GM12873 (cell line): ENCODE results near the gene ST6GALNAC3.

Experiments used
- TF ChIP-seq, protein P1 (sequence below): IDR thresholded peaks from 2 replicates; pipeline ENCODE4 v1.5.1; 2012; ENCODE audit warnings: low read depth, mild to moderate bottlenecking, moderate library complexity, low read length, control low read depth; ENCODE audit not compliant: insufficient read depth; ENCODE audit errors: missing control alignments

ST6GALNAC3 gene

DNA sequence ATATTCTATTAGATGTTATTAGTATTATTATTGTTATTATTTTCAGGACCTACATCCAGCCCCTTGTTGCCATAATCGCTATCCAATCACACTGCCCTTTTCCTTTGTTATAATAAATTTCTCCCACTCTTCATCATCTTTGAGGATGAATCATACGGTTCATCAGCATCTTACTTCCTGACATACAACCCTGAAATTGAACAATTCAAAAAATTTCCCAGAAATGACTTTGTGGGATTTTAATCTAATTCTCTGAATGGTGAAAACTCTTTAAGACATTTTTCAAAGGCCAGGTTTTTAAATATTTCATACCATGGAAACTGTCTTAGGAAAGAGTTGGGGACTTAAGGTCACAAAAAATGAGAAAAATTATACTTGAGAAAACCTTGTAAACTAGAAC, 353.5 kb downstream of the ST6GALNAC3 start:
- TF ChIP-seq, protein P1, sequence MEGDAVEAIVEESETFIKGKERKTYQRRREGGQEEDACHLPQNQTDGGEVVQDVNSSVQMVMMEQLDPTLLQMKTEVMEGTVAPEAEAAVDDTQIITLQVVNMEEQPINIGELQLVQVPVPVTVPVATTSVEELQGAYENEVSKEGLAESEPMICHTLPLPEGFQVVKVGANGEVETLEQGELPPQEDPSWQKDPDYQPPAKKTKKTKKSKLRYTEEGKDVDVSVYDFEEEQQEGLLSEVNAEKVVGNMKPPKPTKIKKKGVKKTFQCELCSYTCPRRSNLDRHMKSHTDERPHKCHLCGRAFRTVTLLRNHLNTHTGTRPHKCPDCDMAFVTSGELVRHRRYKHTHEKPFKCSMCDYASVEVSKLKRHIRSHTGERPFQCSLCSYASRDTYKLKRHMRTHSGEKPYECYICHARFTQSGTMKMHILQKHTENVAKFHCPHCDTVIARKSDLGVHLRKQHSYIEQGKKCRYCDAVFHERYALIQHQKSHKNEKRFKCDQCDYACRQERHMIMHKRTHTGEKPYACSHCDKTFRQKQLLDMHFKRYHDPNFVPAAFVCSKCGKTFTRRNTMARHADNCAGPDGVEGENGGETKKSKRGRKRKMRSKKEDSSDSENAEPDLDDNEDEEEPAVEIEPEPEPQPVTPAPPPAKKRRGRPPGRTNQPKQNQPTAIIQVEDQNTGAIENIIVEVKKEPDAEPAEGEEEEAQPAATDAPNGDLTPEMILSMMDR: no peak

DNA sequence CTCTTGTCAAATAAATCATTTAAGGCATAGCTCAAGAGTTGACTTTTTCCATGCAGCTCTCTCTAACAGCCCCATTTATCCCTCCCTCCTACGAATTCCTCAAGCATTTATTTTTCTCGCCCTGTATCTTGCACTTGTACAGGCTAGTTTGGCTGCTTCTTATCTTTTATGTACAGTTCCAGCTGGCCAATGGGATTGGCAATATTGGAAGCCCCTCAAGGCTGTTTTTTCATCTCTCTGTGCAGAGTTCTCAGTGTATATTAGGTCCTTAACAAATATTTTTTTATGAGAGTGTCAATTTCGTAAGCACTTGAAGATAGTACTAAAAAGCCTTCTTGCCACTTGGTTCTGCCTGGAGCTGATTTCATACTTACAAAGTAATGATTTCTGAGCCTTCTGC, 356.0 kb downstream of the ST6GALNAC3 start:
- TF ChIP-seq, protein P1: no peak

DNA sequence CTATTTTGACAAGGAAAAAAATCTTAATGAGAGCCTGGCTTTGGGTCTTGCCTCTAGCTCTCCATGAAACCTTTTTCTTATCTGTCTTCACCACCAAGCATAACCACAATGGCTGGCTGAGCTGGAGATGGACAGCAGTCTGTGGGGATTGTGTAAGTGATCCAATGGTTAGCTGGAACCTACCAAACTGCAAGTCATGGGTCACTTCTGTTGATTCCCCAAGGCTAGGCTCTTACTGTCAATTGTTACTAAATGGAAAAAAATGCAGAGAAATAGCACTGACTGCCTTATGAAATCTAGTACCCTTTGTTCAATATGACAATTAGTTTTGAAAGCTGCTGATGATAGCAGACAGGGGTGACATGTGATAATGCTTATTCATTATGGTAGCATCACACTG, 359.0 kb downstream of the ST6GALNAC3 start:
- TF ChIP-seq, protein P1: no peak

DNA sequence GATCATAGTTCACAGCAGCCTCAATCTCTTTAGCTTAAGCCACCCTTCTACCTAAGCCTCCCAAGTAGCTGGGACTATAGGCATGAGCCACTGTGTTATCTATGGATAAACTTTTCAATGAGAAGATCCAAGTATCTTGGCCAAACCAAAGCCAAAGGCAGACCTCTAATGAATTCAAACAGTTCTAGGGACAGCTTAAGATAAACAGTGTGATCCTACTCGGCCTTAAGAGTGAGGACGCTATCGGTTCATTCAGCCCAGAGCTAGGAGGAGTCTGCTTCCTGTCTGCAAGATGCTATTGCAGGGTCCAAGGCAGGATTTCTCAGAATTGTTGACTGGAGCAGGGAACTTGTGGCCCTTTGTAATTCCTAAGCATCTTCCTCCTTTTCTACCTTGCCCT, 368.7 kb downstream of the ST6GALNAC3 start:
- TF ChIP-seq, protein P1: no peak

DNA sequence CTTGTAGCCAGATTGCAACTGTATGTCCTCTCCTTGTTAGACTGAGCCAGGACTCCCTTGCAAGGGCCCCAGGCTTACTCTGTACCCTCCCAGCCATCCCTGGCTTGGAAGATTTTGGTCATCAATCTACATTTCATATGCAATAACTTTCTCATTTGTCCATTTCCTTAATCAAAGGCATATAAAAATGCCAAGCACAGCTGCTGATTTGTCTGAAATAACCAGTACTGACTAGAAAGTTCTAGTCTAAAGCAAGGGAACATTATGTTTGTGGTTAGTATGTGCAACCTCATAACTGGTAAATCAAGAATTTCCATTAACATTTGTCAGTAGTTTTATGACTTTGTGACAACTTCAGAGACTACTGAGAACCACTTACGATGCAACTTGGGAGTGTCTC, 370.2 kb downstream of the ST6GALNAC3 start:
- TF ChIP-seq, protein P1: no peak

DNA sequence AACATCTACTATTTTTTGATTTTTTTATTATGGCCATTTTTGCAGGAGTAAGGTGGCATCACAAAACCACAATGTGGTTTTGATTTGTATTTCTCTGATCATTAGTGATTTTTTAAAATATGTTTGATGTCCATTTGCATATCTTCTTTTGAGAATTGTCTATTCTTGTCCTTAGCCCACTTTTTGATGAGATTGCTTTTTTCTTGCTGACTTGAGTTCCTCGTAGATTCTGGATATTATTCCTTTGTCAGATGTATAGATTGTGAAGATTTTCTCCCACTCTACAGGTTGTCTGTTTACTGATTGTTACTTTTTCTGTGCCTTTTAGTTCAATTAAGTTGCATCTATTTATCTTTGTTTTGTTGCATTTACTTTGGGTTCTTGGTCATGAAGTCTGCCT, 375.7 kb downstream of the ST6GALNAC3 start:
- TF ChIP-seq, protein P1: no peak

DNA sequence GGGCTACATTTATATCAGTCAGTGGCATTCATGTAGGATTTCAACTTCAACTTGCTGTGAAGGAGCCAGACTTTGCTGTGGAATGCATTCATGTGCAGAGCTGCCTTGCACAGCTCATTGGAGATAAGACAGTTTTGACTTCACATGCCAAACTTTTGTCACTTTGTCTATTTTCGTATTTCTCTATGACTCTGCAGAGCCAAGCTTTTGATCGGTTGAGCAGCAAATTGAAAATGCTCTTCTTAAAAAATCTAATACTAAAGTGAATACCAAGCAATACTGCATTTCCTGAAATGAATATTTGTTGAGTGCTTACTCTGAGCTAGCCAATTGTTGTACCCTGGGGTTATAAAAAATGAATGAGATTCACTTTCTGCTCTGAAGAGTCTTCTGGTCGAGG, 388.7 kb downstream of the ST6GALNAC3 start:
- TF ChIP-seq, protein P1: no peak
